Fibroblast of lung (primary cell): ENCODE measurements around the gene MEMO1. TPM values are rescaled to one million over a fixed set of nuclear protein-coding genes. Genes with fewer than 3 reads are reported as not detected.

Source experiments
- DNase-seq, 2 donors: peaks; one replicate each; pipeline versions ENCODE4 v3.0.0 to v3.0.0-alpha.2; 2010; ENCODE audit warnings: low read depth in 2 of 2
- H2AFZ ChIP-seq: 2 replicates; pipeline ENCODE4 v1.5.1; 2012; ENCODE audit warnings: low read length, control low read depth, inconsistent platforms
- H3K27ac ChIP-seq: 2 replicates; pipeline ENCODE4 v1.5.1; 2011; ENCODE audit warnings: low read length, control low read depth; ENCODE audit not compliant: insufficient read depth
- H3K27me3 ChIP-seq: 2 replicates; pipeline ENCODE4 v1.5.1; 2011; ENCODE audit warnings: mild to moderate bottlenecking, low read length; ENCODE audit not compliant: control insufficient read depth, insufficient read depth
- H3K36me3 ChIP-seq: 2 replicates; pipeline ENCODE4 v1.5.1; 2011; ENCODE audit warnings: low read length; ENCODE audit not compliant: control insufficient read depth, insufficient read depth
- H3K4me1 ChIP-seq: 2 replicates; pipeline ENCODE4 v1.5.1; 2011; ENCODE audit warnings: low read length; ENCODE audit not compliant: control insufficient read depth, insufficient read depth; ENCODE audit errors: extremely low read depth
- H3K4me2 ChIP-seq: 2 replicates; pipeline ENCODE4 v1.5.1; 2011; ENCODE audit warnings: low read length, control low read depth; ENCODE audit not compliant: insufficient read depth; ENCODE audit errors: extremely low read depth
- H3K4me3 ChIP-seq, 4 experiments: fragments of 200-600 bp in 1 of 4; sonication (generic) in 1 of 4; replicated peaks in 1 of 4; 2 replicates each; pipeline ENCODE4 v1.5.1; 2011 to 2016; ENCODE audit warnings: low read length in 4 of 4, low read depth in 3 of 4, mild to moderate bottlenecking in 3 of 4, control low read depth in 2 of 4, inconsistent platforms in 1 of 4, mixed read lengths in 1 of 4; ENCODE audit not compliant: insufficient read depth in 1 of 4; ENCODE audit errors: control extremely low read depth in 1 of 4
- H3K79me2 ChIP-seq: 2 replicates; pipeline ENCODE4 v1.5.1; 2012; ENCODE audit warnings: mild to moderate bottlenecking, low read length, inconsistent platforms; ENCODE audit not compliant: control insufficient read depth, insufficient read depth
- H3K9ac ChIP-seq: 2 replicates; pipeline ENCODE4 v1.5.1; 2011; ENCODE audit warnings: mild to moderate bottlenecking, low read length, control low read depth; ENCODE audit not compliant: insufficient read depth
- H3K9me3 ChIP-seq: 2 replicates; pipeline ENCODE4 v1.5.1; 2012; ENCODE audit warnings: low read depth, low read length; ENCODE audit not compliant: control insufficient read depth, insufficient read depth
- H4K20me1 ChIP-seq: 2 replicates; pipeline ENCODE4 v1.5.1; 2011; ENCODE audit warnings: low read length; ENCODE audit not compliant: control insufficient read depth, insufficient read depth; ENCODE audit errors: extremely low read depth
- EZH2 ChIP-seq: IDR thresholded peaks from 2 replicates; pipeline ENCODE4 v1.5.1; 2012; ENCODE audit warnings: low read length, control low read depth, mild to moderate bottlenecking; ENCODE audit errors: missing control alignments
- polyA plus RNA-seq, 2 donors: library from polyadenylated mRNA; depleted of rRNA in 1 of 2; stranded (reverse) in 1 of 2; unstranded in 1 of 2; fragments of >200 nt; gene quantifications; 2 replicates each; pipeline ENCODE4 v1.2.1, GENCODE V29; 2011 to 2012; ENCODE audit warnings: missing spikeins in 1 of 2
- total RNA-seq: library from RNA; depleted of rRNA; stranded (reverse); fragments of >200 nt; gene quantifications from 2 replicates; pipeline ENCODE4 v1.2.1, GENCODE V29; 2014
- TF ChIP-seq, protein P1 (sequence below), 2 donors: IDR thresholded peaks in 1 of 2; conservative IDR thresholded peaks in 1 of 2; 1 replicate in 1 of 2; 2 replicates in 1 of 2; pipeline ENCODE4 v1.5.1; 2011 to 2012; ENCODE audit warnings: low read length in 2 of 2, control low read depth in 1 of 2, inconsistent platforms in 1 of 2, low read depth in 1 of 2, mild to moderate bottlenecking in 1 of 2

The MEMO1 gene
- total and polyA plus RNA-seq, 2 donors (not counting 1 experiment from before 2014, with no cell fraction given) = 34.0 to 64.2 TPM

DNA sequence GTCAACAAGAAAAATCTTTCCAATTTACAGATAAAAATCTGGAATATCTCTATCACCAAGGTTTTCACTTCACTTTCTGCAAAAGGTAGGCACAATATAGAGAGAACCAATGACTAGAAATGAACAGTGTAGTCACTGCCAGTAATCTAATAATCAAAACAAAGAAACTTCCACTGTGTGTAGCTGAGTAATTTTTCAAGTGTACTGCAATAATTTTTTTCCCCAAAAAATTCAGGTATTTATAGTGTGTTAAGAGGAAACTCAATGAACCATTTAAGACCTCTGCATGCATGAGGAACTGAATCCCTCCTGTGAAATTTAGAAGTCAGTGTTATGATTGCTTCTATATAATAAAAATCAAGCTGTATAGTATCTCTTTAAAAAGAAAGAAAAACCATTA is 121.8 kb downstream of the MEMO1 start:
- H2AFZ ChIP-seq = no peak overlapping the region
- H3K79me2 ChIP-seq = no peaks in the 10 kb centered on the region
- no peaks in the 10 kb centered on the region for H3K36me3 ChIP-seq
- no peaks in the 10 kb centered on the region for H3K4me1 ChIP-seq
- H4K20me1 ChIP-seq = no peaks in the 10 kb centered on the region
- H3K4me3 ChIP-seq = no peak overlapping the region
- no peaks in the 10 kb centered on the region for H3K9me3 ChIP-seq
- no peak for TF ChIP-seq EZH2
- TF ChIP-seq, protein P1, sequence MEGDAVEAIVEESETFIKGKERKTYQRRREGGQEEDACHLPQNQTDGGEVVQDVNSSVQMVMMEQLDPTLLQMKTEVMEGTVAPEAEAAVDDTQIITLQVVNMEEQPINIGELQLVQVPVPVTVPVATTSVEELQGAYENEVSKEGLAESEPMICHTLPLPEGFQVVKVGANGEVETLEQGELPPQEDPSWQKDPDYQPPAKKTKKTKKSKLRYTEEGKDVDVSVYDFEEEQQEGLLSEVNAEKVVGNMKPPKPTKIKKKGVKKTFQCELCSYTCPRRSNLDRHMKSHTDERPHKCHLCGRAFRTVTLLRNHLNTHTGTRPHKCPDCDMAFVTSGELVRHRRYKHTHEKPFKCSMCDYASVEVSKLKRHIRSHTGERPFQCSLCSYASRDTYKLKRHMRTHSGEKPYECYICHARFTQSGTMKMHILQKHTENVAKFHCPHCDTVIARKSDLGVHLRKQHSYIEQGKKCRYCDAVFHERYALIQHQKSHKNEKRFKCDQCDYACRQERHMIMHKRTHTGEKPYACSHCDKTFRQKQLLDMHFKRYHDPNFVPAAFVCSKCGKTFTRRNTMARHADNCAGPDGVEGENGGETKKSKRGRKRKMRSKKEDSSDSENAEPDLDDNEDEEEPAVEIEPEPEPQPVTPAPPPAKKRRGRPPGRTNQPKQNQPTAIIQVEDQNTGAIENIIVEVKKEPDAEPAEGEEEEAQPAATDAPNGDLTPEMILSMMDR (conservative IDR thresholded peaks at IDR 0.05 in 1 of 2, IDR thresholded peaks at IDR 0.05 in 1 of 2; ENCODE audit: low read depth in 1 of 2, low read length in 2 of 2) = no peak
- DNase-seq = no peak
- H3K9ac ChIP-seq = no peak overlapping the region
- H3K27me3 ChIP-seq = no peaks in the 10 kb centered on the region
- H3K27ac ChIP-seq = no peak overlapping the region
- no peak overlapping the region for H3K4me2 ChIP-seq

DNA sequence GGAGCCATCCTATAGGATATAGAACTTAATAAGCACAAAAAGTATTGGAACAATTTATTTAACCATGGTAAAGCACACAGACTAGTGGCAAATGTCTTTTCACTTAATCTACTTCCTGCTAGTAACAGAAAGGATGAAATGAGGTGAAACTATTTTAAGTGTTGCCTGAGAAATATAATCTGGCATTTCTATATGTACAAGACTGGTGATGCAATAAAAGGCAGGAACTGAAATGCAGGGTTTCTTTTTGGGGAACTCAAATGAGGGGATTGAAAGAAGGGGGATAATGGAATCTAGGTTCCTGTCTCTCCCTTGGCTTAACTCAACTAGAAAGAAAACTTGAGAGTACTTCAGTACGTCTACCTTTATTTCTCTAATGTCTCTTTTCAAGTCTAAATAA is 122.3 kb downstream of the MEMO1 start:
- TF ChIP-seq EZH2 = no peak
- TF ChIP-seq, protein P1 (conservative IDR thresholded peaks at IDR 0.05 in 1 of 2, IDR thresholded peaks at IDR 0.05 in 1 of 2; ENCODE audit: low read depth in 1 of 2, low read length in 2 of 2) = no peak
- DNase-seq = peak in 1 of 2 donors; percentile 64
- Histone ChIP-seq H3K27me3 (no peaks in the 10 kb centered on the region), H3K4me1 (no peaks in the 10 kb centered on the region), H3K79me2 (no peaks in the 10 kb centered on the region), H3K27ac (no peak overlapping the region), H2AFZ (no peak overlapping the region), H4K20me1 (no peaks in the 10 kb centered on the region), H3K36me3 (no peaks in the 10 kb centered on the region), H3K9me3 (no peaks in the 10 kb centered on the region), H3K9ac (no peak overlapping the region), H3K4me3 (no peak overlapping the region), H3K4me2 (no peak overlapping the region)

GRCh38 chr2:31886700-31887099 is 124.1 kb downstream of the MEMO1 start:
- Histone ChIP-seq H3K9ac (no peak overlapping the region), H3K9me3 (no peaks in the 10 kb centered on the region), H3K4me1 (no peaks in the 10 kb centered on the region), H3K4me3 (no peak overlapping the region), H4K20me1 (no peaks in the 10 kb centered on the region), H3K4me2 (no peak overlapping the region), H3K27ac (no peak overlapping the region), H3K79me2 (no peaks in the 10 kb centered on the region), H3K27me3 (no peaks in the 10 kb centered on the region), H2AFZ (no peak overlapping the region), H3K36me3 (no peaks in the 10 kb centered on the region)
- no peak for DNase-seq
- no peak for TF ChIP-seq EZH2
- TF ChIP-seq, protein P1 (conservative IDR thresholded peaks at IDR 0.05 in 1 of 2, IDR thresholded peaks at IDR 0.05 in 1 of 2; ENCODE audit: low read depth in 1 of 2, low read length in 2 of 2) = peak in 1 of 2 donors; percentile 44
